HG03108 (cell line): ENCODE measurements around the gene TAAR2.
A peak's percentile ranks its signal among the peaks of the same experiment; 100 is the strongest.
"Not testable (repeated sequence)": the region's sequence is repeated elsewhere in the genome, so short reads cannot be mapped to it uniquely, and the experiment has no call there.

Source experiments
- ATAC-seq: cut with Tn5 transposase; IDR thresholded peaks from one replicate; pipeline ENCODE4 v1.9.1; 2021; ENCODE audit warnings: moderate library complexity; ENCODE audit not compliant: unreplicated experiment

The TAAR2 gene

DNA sequence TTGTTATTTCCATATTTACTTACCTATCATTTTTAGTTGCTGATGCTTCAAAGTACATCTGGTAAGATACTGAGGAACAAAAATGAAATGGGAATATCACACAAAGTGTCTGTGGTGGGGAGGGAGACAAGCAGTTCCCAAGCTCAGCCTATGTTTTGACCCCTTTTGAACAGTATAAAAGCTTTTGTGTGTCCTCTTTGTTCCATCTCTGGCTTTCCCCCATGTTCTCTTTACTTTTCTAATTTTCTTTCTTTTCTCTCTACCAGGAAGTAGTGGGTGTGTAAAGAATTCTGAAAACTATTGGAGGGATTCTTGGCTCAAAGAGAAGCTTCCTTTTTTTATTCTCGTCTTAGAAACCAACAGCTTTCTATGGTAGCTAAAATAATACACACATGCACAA is 7.4 kb downstream of the TAAR2 start:
- no peak for ATAC-seq

DNA sequence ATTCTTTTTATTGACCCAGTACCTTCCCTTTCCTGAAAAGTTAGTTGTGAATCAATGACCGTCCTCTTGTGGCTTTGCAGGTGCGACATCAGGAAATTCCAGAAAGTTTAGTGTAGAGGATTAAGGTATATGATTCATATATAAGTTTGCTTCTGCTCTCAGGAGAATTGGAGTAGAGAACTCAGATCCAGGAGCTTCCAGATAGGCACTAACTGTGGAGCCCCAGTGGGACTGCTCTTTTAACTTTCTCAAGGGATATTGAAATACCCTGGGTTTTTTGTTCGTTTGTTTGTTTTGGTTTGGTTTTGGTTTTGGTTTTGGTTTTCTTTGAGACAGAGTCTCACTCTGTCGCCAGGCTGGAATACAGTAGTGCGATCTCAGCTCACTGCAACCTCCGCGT is 9.5 kb downstream of the TAAR2 start:
- peak; percentile 51 for ATAC-seq

DNA sequence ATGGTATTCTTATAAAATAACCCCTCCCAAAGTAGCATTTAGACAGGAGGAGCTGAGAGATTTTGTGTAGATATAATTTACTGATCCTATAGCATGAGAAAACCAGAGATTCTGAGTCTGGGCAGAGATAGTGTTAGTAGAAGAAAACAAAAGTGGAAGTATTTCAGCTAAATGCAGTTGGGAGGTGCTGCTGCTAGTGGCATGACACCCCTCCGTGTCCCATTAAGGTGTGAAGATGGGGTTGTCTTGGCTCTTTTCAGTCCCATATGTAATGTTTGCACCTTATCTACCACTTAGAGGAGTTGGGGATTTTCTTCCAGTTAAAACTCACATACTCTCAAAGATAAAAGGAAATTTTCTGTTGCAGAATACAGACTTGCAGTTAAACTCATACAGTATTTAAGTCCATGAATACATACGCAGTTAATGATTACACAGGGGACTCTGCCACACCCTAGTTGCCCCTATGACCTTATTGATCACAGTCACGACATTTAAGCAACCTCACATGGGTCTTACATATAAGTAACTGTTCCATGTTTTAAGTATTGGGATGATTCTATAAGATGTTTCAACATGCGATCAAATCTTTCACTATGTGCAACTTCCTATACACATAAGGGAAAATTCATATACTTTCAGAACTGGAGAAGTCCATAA is 11.5 kb downstream of the TAAR2 start:
- ATAC-seq, result no peak

DNA sequence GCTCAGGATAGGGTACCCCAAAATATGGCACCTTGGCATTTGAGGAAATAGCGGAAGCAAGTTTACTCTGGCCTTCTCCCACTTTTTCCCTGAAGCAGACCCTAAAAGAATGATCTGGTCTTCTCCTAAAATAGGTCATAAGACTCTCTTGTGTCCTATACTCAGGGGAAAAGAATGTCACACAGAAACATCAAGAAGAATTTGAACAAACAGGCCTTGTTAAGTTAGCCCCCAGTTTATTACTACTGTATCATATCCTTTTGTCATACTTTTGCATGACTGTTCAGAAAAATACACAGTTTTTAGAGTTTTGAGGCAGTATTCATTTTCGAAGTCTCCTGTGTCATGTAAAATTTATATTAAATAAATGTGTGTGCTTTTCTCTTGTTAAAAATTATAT is 12.5 kb downstream of the TAAR2 start:
- no peak for ATAC-seq

DNA sequence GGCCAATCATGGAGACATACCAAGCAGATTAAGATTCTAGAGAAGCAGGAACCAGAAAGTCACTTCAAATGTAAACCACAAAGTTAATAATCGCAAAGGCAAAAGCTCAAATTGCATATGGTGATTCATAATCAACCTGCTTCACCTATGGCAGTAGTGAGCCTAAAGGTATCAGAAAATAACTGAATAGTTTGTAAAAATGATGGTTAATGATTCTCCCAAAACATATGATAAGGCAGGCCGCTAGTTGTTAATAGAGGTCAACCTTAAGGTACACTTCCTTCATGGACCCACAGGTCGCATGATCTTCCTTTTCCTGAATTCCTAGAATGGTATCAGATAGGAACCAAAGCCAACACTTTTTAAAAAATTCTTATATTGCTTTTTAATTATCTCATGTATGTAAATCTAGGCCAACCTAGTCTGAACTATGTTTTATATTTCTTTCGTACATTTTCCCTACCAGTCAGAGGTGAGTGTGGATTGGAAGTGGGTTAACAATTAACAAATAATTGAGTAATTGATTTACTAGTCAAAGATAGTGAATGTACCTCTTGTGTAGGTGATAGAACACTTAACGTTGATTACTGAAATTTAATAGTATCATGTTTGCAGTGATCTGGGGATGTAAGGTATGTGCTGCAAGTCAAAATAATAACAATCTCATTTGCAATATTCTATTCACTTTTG is 16.4 kb downstream of the TAAR2 start:
- ATAC-seq, result no peak

DNA sequence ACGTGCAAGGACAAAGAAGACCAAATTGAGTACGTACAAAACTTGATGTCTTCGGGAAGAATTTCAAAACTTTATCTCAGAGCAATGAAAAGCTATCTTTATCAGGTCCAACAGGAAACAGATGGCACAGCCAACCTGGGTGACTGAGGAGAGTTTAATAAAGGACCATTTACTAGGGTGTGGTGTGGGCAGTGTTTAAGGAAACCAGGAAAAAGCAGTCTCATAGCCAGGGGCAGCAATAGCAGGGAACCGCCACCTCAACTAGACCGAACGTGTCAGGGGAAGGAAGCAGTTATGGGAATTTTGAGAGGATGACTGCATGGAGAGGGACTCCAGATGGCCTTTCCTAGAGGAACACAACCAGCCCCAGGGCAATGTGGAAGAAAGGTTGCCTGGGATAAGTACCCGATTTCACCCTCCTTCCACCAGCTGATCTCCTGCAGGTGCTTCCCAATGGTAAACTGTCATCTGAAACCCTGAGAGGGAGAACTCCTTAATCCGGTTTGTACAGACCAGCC is 19.4 kb downstream of the TAAR2 start:
- ATAC-seq, result no peak

DNA sequence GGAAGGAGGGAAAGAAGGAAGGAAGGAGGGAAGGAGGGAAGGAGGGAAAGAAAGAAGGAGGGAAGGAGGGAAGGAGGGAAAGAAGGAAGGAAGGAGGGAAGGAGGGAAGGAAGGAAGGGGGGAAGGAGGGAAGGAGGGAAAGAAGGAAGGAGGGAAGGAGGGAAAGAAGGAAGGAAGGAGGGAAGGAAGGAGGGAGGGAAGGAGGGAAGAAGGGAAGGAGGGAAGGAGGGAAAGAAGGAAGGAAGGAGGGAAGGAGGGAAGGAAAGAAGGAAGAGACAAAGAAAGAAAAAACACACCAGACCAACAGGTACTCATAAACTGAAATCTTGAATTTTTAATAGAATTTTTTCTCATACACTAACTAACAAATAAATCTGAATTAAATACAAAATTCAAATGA is 23.2 kb downstream of the TAAR2 start:
- not testable (repeated sequence) for ATAC-seq

DNA sequence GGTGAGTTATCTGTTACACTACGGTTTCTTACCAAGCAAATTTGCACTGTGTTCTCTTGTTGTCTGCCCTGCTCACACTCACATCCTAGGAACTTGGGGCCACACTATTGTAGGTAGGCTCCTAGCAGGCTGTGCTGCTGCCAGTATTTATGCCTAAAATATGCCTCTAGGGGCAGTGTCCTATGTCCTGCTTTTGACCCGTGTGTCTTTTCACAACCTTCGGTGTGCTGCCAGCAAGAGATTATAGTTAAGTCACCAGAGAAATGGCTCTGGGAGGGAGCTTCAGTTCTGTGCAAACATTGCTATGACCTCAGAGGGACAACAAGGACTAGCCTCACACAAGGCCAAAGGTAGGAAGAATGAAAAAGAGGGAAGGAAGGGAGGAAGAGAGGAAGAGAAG is 25.6 kb downstream of the TAAR2 start:
- ATAC-seq, result peak; percentile 82

DNA sequence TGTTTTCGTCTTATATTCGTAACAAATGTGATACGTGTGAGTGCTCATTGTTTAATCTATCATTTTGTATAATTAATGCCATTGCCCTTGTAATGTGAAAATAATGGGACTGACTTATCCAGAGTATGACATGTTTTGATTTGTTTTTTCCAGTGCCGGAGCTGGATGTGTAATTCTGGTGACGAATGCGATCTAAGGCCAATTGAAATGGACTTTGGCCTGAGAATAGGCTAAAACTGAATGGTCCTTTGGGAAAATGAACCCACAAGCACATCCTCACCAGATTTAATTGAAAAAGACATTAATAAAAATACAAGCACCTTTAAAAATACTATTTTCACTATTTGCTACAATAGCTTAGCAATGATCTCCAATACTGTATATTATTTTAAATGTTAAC is 27.9 kb downstream of the TAAR2 start:
- ATAC-seq, result no peak

DNA sequence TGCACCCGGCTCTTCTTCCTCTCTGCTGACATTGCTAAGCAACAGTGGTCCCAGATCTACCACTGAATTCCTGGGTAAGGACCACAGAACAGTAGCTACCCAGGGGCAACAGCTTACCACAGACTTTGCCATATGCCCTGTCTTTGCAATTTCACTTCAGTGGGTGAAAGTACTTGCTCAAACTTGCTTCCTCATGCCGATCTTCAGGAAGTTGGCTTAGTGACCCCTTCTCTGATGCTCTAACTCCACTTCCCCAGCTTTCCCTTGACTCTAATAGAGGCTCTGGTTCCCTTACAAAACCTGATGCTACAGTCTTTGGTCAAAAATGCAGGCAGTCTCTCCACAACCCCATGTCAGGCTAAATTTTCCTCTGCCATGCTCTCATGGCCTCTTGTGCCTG is 31.2 kb downstream of the TAAR2 start:
- no peak for ATAC-seq

DNA sequence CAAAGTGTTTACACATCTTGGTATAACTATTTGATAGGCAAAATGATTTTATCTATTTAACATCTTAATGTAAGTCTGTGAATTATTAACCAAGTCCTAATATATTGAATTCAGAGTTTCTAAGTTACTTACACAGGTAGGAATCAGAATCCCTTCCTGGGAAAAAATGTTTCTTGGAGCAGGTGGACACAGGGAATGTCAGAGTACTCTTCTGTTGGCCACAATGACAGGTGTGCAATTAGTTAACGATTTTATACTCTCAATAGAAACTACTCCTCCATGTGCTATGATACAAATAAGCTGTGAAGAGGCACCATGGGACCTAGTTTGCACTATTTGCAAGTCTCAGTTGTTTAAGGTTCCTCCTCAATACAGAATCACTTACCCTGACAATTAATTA is 33.7 kb downstream of the TAAR2 start:
- ATAC-seq, result no peak

DNA sequence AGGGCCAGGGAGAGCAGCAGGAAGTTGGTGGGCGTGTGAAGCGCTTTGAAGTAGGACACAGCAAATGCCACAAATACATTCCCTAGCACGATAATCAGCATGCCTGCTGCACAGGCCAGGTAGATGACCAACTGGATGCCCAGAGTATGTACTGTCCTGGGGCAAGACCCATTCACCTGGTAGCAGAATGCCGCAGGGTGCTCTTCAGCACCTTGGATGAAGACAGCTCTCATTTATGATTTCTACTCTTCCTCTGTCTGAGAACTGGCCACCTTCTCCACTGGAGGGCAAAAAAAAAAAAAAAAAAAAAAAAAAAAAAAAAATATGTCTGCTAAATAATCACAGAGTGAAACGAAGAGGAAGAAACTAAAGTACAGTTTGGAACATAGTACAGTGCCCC is 34.6 kb downstream of the TAAR2 start, which contains the start of gene TAAR5:
Gene TAAR5 (minus strand): TSS at position 288 of the 400 bp plus-strand sequence. CDS start 55 bp downstream, at position 233.
- no peak for ATAC-seq

DNA sequence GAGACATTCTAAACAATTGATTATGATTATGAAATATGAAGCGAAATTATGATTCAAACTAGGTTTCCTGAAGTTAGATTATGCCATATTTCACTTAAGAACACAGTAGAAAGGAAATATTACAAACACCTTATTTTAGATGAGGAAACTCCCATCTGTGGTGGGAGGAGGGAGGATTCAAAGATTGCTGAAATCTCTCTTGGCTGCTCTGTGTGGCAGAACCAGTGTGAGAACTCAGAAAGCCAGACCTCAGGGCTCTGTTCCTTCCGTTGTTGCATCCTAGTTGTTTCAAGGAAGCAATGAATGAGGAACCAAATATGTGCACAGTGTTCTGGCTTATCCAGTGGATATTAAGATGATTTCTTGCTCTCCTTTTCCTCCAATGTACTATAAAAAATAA is 36.7 kb downstream of the TAAR2 start:
- no peak for ATAC-seq

DNA sequence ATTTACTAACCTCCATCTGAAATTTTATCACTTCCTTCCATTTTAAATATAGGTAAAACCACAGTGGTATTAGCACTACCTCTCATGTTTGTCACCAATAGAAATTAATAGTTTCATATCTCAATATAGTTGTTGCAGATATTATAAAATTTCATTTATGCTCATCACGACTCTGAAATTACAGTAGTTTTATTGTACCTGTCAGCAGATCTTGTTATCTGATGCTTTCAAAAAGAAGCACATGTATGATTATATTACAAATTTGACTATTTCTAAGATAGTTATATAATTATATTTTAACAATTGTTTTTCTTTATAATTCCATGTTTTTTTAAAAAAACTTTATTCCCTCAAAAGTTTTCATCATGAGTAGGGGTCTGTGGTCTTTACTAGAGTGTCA is 39.4 kb downstream of the TAAR2 start:
- ATAC-seq, result no peak

DNA sequence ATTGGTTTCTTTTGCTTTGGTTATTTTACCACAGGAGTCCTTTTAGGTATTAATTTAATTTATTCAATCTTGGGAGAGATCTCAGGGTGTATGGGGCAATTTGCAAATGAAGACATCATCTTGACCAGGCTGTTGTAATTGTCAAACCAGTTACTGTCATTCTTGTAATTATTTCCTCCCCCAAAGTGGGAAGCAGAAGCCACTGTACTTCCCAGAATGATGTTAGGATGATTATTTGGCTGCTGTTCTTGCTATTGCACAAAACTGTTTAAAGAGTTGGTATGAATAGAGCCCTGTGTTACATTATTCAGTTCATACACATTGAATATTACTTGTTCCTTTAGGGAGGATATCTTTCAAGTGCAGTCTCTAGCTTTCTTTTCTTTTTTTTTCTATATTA is 52.3 kb downstream of the TAAR2 start:
- no peak for ATAC-seq

DNA sequence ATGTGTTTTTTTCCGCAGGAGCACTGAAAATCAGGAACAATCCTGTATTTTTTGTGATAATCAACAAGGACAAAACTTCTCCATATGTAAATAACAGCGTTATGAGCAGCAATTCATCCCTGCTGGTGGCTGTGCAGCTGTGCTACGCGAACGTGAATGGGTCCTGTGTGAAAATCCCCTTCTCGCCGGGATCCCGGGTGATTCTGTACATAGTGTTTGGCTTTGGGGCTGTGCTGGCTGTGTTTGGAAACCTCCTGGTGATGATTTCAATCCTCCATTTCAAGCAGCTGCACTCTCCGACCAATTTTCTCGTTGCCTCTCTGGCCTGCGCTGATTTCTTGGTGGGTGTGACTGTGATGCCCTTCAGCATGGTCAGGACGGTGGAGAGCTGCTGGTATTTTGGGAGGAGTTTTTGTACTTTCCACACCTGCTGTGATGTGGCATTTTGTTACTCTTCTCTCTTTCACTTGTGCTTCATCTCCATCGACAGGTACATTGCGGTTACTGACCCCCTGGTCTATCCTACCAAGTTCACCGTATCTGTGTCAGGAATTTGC is 53.8 kb downstream of the TAAR2 start, which contains the start of gene TAAR6:
Gene TAAR6 (plus strand): TSS at position 102 of the 557 bp plus-strand sequence. CDS start 0 bp downstream, at position 102.
- ATAC-seq, result no peak

DNA sequence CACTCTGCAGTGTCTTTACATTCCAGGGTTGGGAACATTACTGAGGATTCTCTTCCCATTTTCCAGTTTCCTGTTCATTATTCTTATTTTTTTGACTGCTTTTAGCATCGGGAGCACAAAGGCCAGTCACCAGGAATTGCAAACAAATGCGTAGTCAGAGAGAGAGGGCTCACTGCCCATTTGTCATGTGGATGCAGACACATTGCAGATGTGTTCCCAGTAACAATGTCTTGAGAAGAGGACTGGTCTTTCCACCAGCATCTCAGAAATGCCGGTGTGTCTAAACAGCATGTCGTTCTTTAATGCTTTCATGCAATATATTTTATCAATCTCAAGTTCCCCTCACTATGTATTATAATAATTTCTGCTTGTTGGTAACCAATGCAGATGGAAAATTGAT is 54.9 kb downstream of the TAAR2 start:
- no peak for ATAC-seq

DNA sequence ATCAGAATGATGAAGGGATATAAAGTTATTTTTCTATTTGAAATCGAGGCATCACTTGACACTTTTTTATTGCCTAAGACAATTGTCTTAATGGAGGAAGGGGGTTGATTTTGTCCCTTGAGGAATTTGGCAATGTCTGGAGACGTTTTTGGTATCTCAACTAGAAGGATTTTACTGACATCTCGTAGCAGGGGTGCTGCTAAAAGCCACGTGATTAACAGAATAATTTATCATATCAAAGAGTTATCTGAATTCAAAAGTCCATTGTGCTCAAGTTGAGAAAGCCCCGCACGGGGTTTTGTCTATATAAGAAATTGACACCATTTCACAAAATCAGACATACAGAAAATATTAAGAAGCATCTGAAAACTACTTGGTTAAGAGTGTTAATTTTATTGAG is 55.5 kb downstream of the TAAR2 start:
- no peak for ATAC-seq

DNA sequence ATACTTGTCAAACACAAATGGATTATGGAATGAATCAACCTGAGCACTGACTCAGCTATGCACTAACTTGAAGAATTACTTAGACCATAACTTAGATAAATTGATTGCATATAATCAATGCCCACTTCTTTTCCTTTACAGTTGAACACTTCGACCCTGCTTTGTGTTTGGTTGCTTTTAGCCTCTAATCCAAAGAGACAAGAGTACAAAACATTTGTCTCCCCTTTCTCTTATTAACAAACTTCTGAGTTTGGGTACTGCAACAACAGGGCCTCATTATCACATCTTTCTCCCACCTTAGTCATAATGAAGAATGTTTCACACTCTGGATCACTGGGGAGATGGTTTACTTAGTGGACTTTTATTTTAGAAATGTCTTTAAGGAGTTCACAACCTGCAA is 56.5 kb downstream of the TAAR2 start:
- ATAC-seq, result no peak
